Upper lobe of left lung (tissue), 4 donors: ENCODE data around the gene SH3D21.

Experiments used
- POLR2A ChIP-seq, 4 donors: fragments of 450-650 bp; IDR thresholded peaks; one replicate each; pipeline ENCODE4 v1.5.1; 2016 to 2017; ENCODE audit warnings: antibody characterized with exemption in 4 of 4, mild to moderate bottlenecking in 2 of 4
- POLR2AphosphoS5 ChIP-seq, 2 donors: sonication (generic); formaldehyde crosslinking; IDR thresholded peaks; one replicate each; pipeline ENCODE4 v1.5.1; 2017; ENCODE audit warnings: antibody characterized with exemption in 2 of 2
- TF ChIP-seq, protein P1 (sequence below), 6 experiments: fragments of 450-650 bp in 4 of 6; fragments of 200-600 bp in 2 of 6; sonication (generic) in 2 of 6; IDR thresholded peaks; one replicate each; pipeline ENCODE4 v1.5.1; 2016 to 2019; ENCODE audit warnings: antibody characterized with exemption in 6 of 6

DNA sequence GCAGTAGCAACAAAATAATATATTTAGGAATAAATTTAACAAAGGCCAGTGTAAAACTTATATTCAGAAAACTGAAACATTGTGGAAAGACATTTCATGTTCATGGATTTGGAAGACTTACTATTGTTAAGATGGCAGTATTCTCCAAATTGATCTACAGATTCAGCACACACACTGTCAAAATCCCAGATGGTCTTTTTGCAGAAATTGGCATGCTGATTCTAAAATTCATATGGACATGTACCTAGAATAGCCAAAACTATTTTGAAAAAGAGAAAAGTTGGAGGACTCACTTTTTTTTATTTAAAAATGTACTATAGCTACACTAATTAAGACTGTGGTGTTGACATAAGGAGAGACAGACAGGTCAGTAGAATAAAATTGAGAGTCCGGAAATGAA, 32.0 kb upstream of the SH3D21 start:
- TF ChIP-seq, protein P1, sequence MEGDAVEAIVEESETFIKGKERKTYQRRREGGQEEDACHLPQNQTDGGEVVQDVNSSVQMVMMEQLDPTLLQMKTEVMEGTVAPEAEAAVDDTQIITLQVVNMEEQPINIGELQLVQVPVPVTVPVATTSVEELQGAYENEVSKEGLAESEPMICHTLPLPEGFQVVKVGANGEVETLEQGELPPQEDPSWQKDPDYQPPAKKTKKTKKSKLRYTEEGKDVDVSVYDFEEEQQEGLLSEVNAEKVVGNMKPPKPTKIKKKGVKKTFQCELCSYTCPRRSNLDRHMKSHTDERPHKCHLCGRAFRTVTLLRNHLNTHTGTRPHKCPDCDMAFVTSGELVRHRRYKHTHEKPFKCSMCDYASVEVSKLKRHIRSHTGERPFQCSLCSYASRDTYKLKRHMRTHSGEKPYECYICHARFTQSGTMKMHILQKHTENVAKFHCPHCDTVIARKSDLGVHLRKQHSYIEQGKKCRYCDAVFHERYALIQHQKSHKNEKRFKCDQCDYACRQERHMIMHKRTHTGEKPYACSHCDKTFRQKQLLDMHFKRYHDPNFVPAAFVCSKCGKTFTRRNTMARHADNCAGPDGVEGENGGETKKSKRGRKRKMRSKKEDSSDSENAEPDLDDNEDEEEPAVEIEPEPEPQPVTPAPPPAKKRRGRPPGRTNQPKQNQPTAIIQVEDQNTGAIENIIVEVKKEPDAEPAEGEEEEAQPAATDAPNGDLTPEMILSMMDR (IDR thresholded peaks at IDR 0.05), result no peak
- TF ChIP-seq POLR2A (IDR thresholded peaks at IDR 0.05) (no peak), POLR2AphosphoS5 (IDR thresholded peaks at IDR 0.05) (no peak)
